Measurements from ENCODE around the gene GEMIN2. TPM values are rescaled to one million over a fixed set of nuclear protein-coding genes. Genes with fewer than 3 reads are reported as not detected.
"Not testable (repeated sequence)": the region's sequence is repeated elsewhere in the genome, so short reads cannot be mapped to it uniquely, and the experiment has no call there.

GEMIN2 gene
- total and polyA plus RNA-seq, 8 donors: 1.7 to 56.9 (median 8.0) TPM; not detected in 1

- Histone ChIP-seq H3K4me1 (no peaks in the 10 kb centered on the region), H3K36me3 (peaks cover 0 to 97% (median 92%) of the 10 kb centered on the region in 4 donors), H3K4me3 (no peak overlapping the region), H3K9me3 (no peaks in the 10 kb centered on the region), H3K27ac (peak overlapping the region in 1 of 5 donors; percentile 22), H3K27me3 (no peaks in the 10 kb centered on the region)
- 75 to 92% (median 83%) methylated on average over 3 of the region's 3 CpGs for WGBS, 5 donors
- no peak for DNase-seq
- intact Hi-C loops (cut with DNase I; ENCODE audit: low total_unique reads): no loop called here
- TF ChIP-seq EP300 (IDR thresholded peaks at IDR 0.05) (no peak), CTCF (IDR thresholded peaks at IDR 0.05) (no peak), POLR2A (IDR thresholded peaks at IDR 0.05) (no peak), POLR2AphosphoS5 (IDR thresholded peaks at IDR 0.05) (no peak)
Measured at GRCh38 chr14:39122330-39123138, 8.4 kb downstream of the GEMIN2 start.

- H3K9me3 ChIP-seq; H3K4me1 ChIP-seq; H3K4me3 ChIP-seq; intact Hi-C loops (cut with DNase I; ENCODE audit: low total_unique reads); H3K27me3 ChIP-seq; DNase-seq: not testable (repeated sequence)
- 94 to 96% (median 95%) methylated on average over 8 of the region's 8 CpGs for WGBS, 5 donors
- peaks cover 8 to 89% (median 83%) of the 10 kb centered on the region in 4 donors for H3K36me3 ChIP-seq
- peak overlapping the region in 1 of 5 donors; percentile 19 for H3K27ac ChIP-seq
Measured at GRCh38 chr14:39137835-39138234, 23.7 kb downstream of the GEMIN2 start.

GRCh38 chr14:39138440-39138839 lies 24.3 kb downstream of the GEMIN2 start:
- WGBS, 5 donors: 85 to 97% (median 89%) methylated on average over 1 of the region's 1 CpG

GRCh38 chr14:39140170-39140569 lies 26.0 kb downstream of the GEMIN2 start:
- Histone ChIP-seq H3K27me3 (no peaks in the 10 kb centered on the region), H3K4me1 (peaks cover 0 to 4% (median 0%) of the 10 kb centered on the region in 4 donors), H3K4me3 (no peak overlapping the region), H3K27ac (no peak overlapping the region), H3K9me3 (no peaks in the 10 kb centered on the region), H3K36me3 (peaks cover 3 to 72% (median 63%) of the 10 kb centered on the region in 4 donors)
- DNase-seq: no peak
- 92 to 100% (median 93%) methylated on average over 3 of the region's 3 CpGs for WGBS, 5 donors
- intact Hi-C loops (cut with DNase I; ENCODE audit: low total_unique reads): no loop called here
- TF ChIP-seq EP300 (IDR thresholded peaks at IDR 0.05): no peak
- no peak for TF ChIP-seq CTCF (IDR thresholded peaks at IDR 0.05)
- no peak for TF ChIP-seq POLR2AphosphoS5 (IDR thresholded peaks at IDR 0.05)
- TF ChIP-seq POLR2A (IDR thresholded peaks at IDR 0.05): no peak

More at GRCh38 chr14:39138440-39138839, 24.3 kb downstream of the GEMIN2 start:
- Histone ChIP-seq H3K4me3 (no peak overlapping the region), H3K4me1 (peaks cover 0 to 4% (median 0%) of the 10 kb centered on the region in 4 donors), H3K27me3 (no peaks in the 10 kb centered on the region), H3K9me3 (no peaks in the 10 kb centered on the region), H3K36me3 (peaks cover 8 to 89% (median 80%) of the 10 kb centered on the region in 4 donors), H3K27ac (no peak overlapping the region)
- intact Hi-C loops (cut with DNase I; ENCODE audit: low total_unique reads): no loop called here
- peak in 1 of 2 donors; percentile 13 for DNase-seq
- TF ChIP-seq POLR2AphosphoS5 (IDR thresholded peaks at IDR 0.05) (no peak), EP300 (IDR thresholded peaks at IDR 0.05) (no peak), CTCF (IDR thresholded peaks at IDR 0.05) (no peak), POLR2A (IDR thresholded peaks at IDR 0.05) (no peak)

- H3K27me3 ChIP-seq; intact Hi-C loops (cut with DNase I; ENCODE audit: low total_unique reads); H3K9me3 ChIP-seq; H3K27ac ChIP-seq; H3K4me1 ChIP-seq; H3K4me3 ChIP-seq; DNase-seq: not testable (repeated sequence)
- 83 to 100% (median 95%) methylated on average over 1 of the region's 1 CpG for WGBS, 5 donors
- H3K36me3 ChIP-seq: peaks cover 3 to 63% (median 53%) of the 10 kb centered on the region in 4 donors
Measured at GRCh38 chr14:39141623-39142022, 27.5 kb downstream of the GEMIN2 start.

- H3K9me3 ChIP-seq; intact Hi-C loops (cut with DNase I; ENCODE audit: low total_unique reads); H3K4me3 ChIP-seq; H3K27me3 ChIP-seq; H3K4me1 ChIP-seq; H3K27ac ChIP-seq; DNase-seq: not testable (repeated sequence)
- WGBS, 5 donors: 66 to 79% (median 73%) methylated on average over 2 of the region's 2 CpGs
- H3K36me3 ChIP-seq: peaks cover 0 to 64% (median 52%) of the 10 kb centered on the region in 4 donors
Measured at GRCh38 chr14:39143226-39143625, 29.1 kb downstream of the GEMIN2 start.

Measured in stomach (tissue), 9 donors.